Trophoblast cell (in vitro differentiated cells and primary cell): ENCODE measurements around the gene PPP1R27.
A peak's percentile ranks its signal among the peaks of the same experiment; 100 is the strongest.

ENCODE experiments used
- DNase-seq, 2 donors: peaks; one replicate each; pipeline ENCODE4 v3.0.0-alpha.2; 2016
- H2AFZ ChIP-seq: 2 replicates; pipeline ENCODE4 v1.6.1; 2013; ENCODE audit warnings: low read length, moderate library complexity, mild to moderate bottlenecking; ENCODE audit not compliant: insufficient read depth, poor library complexity
- H2AK5ac ChIP-seq: 2 replicates; pipeline ENCODE4 v1.6.1; 2013; ENCODE audit warnings: mild to moderate bottlenecking, low read length
- H2BK120ac ChIP-seq: 2 replicates; pipeline ENCODE4 v1.6.1; 2013; ENCODE audit warnings: low read length, mild to moderate bottlenecking, moderate library complexity; ENCODE audit not compliant: insufficient read depth, poor library complexity
- H2BK12ac ChIP-seq: 2 replicates; pipeline ENCODE4 v1.6.1; 2013; ENCODE audit warnings: mild to moderate bottlenecking, low read length, moderate library complexity
- H2BK5ac ChIP-seq: 2 replicates; pipeline ENCODE4 v1.6.1; 2013; ENCODE audit warnings: low read length, low read depth, moderate library complexity, mild to moderate bottlenecking; ENCODE audit not compliant: poor library complexity
- H3K14ac ChIP-seq: 2 replicates; pipeline ENCODE4 v1.6.1; 2013; ENCODE audit warnings: mild to moderate bottlenecking, low read length
- H3K18ac ChIP-seq: 2 replicates; pipeline ENCODE4 v1.6.1; 2013; ENCODE audit warnings: mild to moderate bottlenecking, low read length
- H3K23ac ChIP-seq: 2 replicates; pipeline ENCODE4 v1.6.1; 2013; ENCODE audit warnings: low read length
- H3K27ac ChIP-seq: 2 replicates; pipeline ENCODE4 v1.5.1; 2013; ENCODE audit warnings: low read depth, mild to moderate bottlenecking, inconsistent platforms, low read length, moderate library complexity
- H3K27me3 ChIP-seq: 2 replicates; pipeline ENCODE4 v1.6.1; 2013; ENCODE audit warnings: inconsistent platforms, mild to moderate bottlenecking, low read length, moderate library complexity; ENCODE audit not compliant: insufficient read depth
- H3K36me3 ChIP-seq, 2 experiments: 1 replicate in 1 of 2; 2 replicates in 1 of 2; pipeline ENCODE4 v1.6.1; 2013; ENCODE audit warnings: low read length in 2 of 2, mild to moderate bottlenecking in 2 of 2, moderate library complexity in 1 of 2; ENCODE audit not compliant: insufficient read depth in 2 of 2, control insufficient read depth in 1 of 2
- H3K4ac ChIP-seq: 2 replicates; pipeline ENCODE4 v1.6.1; 2013; ENCODE audit warnings: low read depth, mild to moderate bottlenecking, low read length, moderate library complexity
- H3K4me1 ChIP-seq, 2 experiments: 1 replicate in 1 of 2; 2 replicates in 1 of 2; pipeline ENCODE4 v1.6.1; 2013; ENCODE audit warnings: low read length in 2 of 2, mild to moderate bottlenecking in 2 of 2, moderate library complexity in 1 of 2; ENCODE audit not compliant: insufficient read depth in 2 of 2, control insufficient read depth in 1 of 2
- H3K4me2 ChIP-seq: 2 replicates; pipeline ENCODE4 v1.6.1; 2013; ENCODE audit warnings: inconsistent platforms, mild to moderate bottlenecking, low read length, moderate library complexity
- H3K4me3 ChIP-seq: 2 replicates; pipeline ENCODE4 v1.5.1; 2013; ENCODE audit warnings: mild to moderate bottlenecking, low read depth, low read length, inconsistent platforms
- H3K79me1 ChIP-seq: one replicate; pipeline ENCODE4 v1.6.1; 2013; ENCODE audit warnings: low read length
- H3K79me2 ChIP-seq: 2 replicates; pipeline ENCODE4 v1.6.1; 2013; ENCODE audit warnings: low read length, mild to moderate bottlenecking; ENCODE audit not compliant: control insufficient read depth, insufficient read depth, poor library complexity
- H3K9ac ChIP-seq: 2 replicates; pipeline ENCODE4 v1.6.1; 2013; ENCODE audit warnings: mild to moderate bottlenecking, low read length
- H3K9me3 ChIP-seq: 2 replicates; pipeline ENCODE4 v1.6.1; 2013; ENCODE audit warnings: low read depth, mild to moderate bottlenecking, control low read depth, inconsistent platforms, low read length; ENCODE audit not compliant: insufficient read depth
- H4K12ac ChIP-seq: 2 replicates; pipeline ENCODE4 v1.6.1; 2013; ENCODE audit warnings: low read depth, mild to moderate bottlenecking, low read length, moderate library complexity
- H4K8ac ChIP-seq: 2 replicates; pipeline ENCODE4 v1.6.1; 2013; ENCODE audit warnings: low read depth, mild to moderate bottlenecking, low read length, moderate library complexity
- H4K91ac ChIP-seq: one replicate; pipeline ENCODE4 v1.6.1; 2013; ENCODE audit warnings: low read depth, mild to moderate bottlenecking, low read length, moderate library complexity
- WGBS: extraction: QIAGEN DNeasy Blood & Tissue Kit; methylation state at CpG from one replicate; pipeline ENCODE4 v1.1.7; 2013; ENCODE audit warnings: missing lambda C conversion rate; ENCODE audit not compliant: insufficient read length, insufficient coverage; ENCODE audit errors: extremely low coverage; 5-methylcytosine and 5-hydroxymethylcytosine counted together

PPP1R27 gene

GRCh38 chr17:81869221-81870130 lies 34.6 kb upstream of the PPP1R27 start:
- peak overlapping the region; percentile 53 for H3K18ac ChIP-seq
- WGBS = no CpG with 5 or more reads among the region's 52 CpGs

GRCh38 chr17:81868674-81869220 lies 33.9 kb upstream of the PPP1R27 start:
- Histone ChIP-seq H3K27ac (peak overlapping the region; percentile 82), H3K4me1 (peaks cover 31 to 40% of the 10 kb centered on the region in 2 experiments)
- no CpG with 5 or more reads among the region's 30 CpGs for WGBS

More at GRCh38 chr17:81869221-81870130, 34.6 kb upstream of the PPP1R27 start:
- no peak overlapping the region for H4K91ac ChIP-seq
- no peak overlapping the region for H2AFZ ChIP-seq
- peaks cover 23% of the 10 kb centered on the region for H3K79me2 ChIP-seq
- peak overlapping the region; percentile 5 for H3K14ac ChIP-seq
- peak overlapping the region; percentile 92 for H3K4me2 ChIP-seq
- H2BK120ac ChIP-seq = no peak overlapping the region
- H3K9me3 ChIP-seq = peaks cover 3% of the 10 kb centered on the region
- peaks cover 31 to 40% of the 10 kb centered on the region in 2 experiments for H3K4me1 ChIP-seq
- peak overlapping the region; percentile 91 for H3K4me3 ChIP-seq
- peak overlapping the region; percentile 82 for H3K27ac ChIP-seq
- H3K27me3 ChIP-seq = no peaks in the 10 kb centered on the region
- H3K4ac ChIP-seq = peak overlapping the region; percentile 10
- H2AK5ac ChIP-seq = no peak overlapping the region
- DNase-seq = peak in 1 of 2 donors; percentile 53
- H4K12ac ChIP-seq = peak overlapping the region; percentile 5
- peaks cover 35% of the 10 kb centered on the region for H3K79me1 ChIP-seq
- H2BK12ac ChIP-seq = no peak overlapping the region
- peaks cover 39 to 40% of the 10 kb centered on the region in 2 experiments for H3K36me3 ChIP-seq
- peak overlapping the region; percentile 88 for H2BK5ac ChIP-seq
- H4K8ac ChIP-seq = peak overlapping the region; percentile 25
- no peak overlapping the region for H3K23ac ChIP-seq
- peak overlapping the region; percentile 99 for H3K9ac ChIP-seq

GRCh38 chr17:81867991-81868673 lies 33.3 kb upstream of the PPP1R27 start:
- peak overlapping the region; percentile 67 for H3K14ac ChIP-seq
- peaks cover 50 to 51% of the 10 kb centered on the region in 2 experiments for H3K36me3 ChIP-seq
- peak overlapping the region; percentile 83 for H3K18ac ChIP-seq
- H4K12ac ChIP-seq = peak overlapping the region; percentile 71
- peak overlapping the region; percentile 62 for H2BK120ac ChIP-seq
- peak overlapping the region; percentile 82 for H3K27ac ChIP-seq
- H3K23ac ChIP-seq = no peak overlapping the region
- no peaks in the 10 kb centered on the region for H3K27me3 ChIP-seq
- H3K79me2 ChIP-seq = peaks cover 23% of the 10 kb centered on the region
- H3K79me1 ChIP-seq = peaks cover 35% of the 10 kb centered on the region
- H4K91ac ChIP-seq = peak overlapping the region; percentile 58
- H4K8ac ChIP-seq = peak overlapping the region; percentile 49
- H2AK5ac ChIP-seq = peak overlapping the region; percentile 95
- H3K9me3 ChIP-seq = peaks cover 3% of the 10 kb centered on the region
- H2BK12ac ChIP-seq = peak overlapping the region; percentile 61
- WGBS = no CpG with 5 or more reads among the region's 28 CpGs
- H3K4me1 ChIP-seq = peaks cover 31 to 40% of the 10 kb centered on the region in 2 experiments
- DNase-seq = no peak
- H3K9ac ChIP-seq = peak overlapping the region; percentile 2
- H3K4ac ChIP-seq = peak overlapping the region; percentile 52
- H3K4me3 ChIP-seq = no peak overlapping the region
- H2AFZ ChIP-seq = no peak overlapping the region
- H2BK5ac ChIP-seq = peak overlapping the region; percentile 15
- H3K4me2 ChIP-seq = peak overlapping the region; percentile 9

More at GRCh38 chr17:81868674-81869220, 33.9 kb upstream of the PPP1R27 start:
- H3K23ac ChIP-seq = no peak overlapping the region
- H3K9me3 ChIP-seq = peaks cover 3% of the 10 kb centered on the region
- peak overlapping the region; percentile 5 for H3K14ac ChIP-seq
- DNase-seq = peak; percentile 58 to 72
- no peak overlapping the region for H3K4me3 ChIP-seq
- H4K91ac ChIP-seq = no peak overlapping the region
- H2BK120ac ChIP-seq = peak overlapping the region; percentile 23
- H3K79me2 ChIP-seq = peaks cover 23% of the 10 kb centered on the region
- peak overlapping the region; percentile 31 for H3K18ac ChIP-seq
- peak overlapping the region; percentile 25 for H4K8ac ChIP-seq
- peak overlapping the region; percentile 8 for H2AK5ac ChIP-seq
- peak overlapping the region; percentile 5 for H4K12ac ChIP-seq
- H2BK12ac ChIP-seq = no peak overlapping the region
- H2BK5ac ChIP-seq = peak overlapping the region; percentile 35
- peak overlapping the region; percentile 3 for H3K4ac ChIP-seq
- H3K27me3 ChIP-seq = no peaks in the 10 kb centered on the region
- peaks cover 45 to 46% of the 10 kb centered on the region in 2 experiments for H3K36me3 ChIP-seq
- no peak overlapping the region for H2AFZ ChIP-seq
- peaks cover 35% of the 10 kb centered on the region for H3K79me1 ChIP-seq
- no peak overlapping the region for H3K9ac ChIP-seq
- peak overlapping the region; percentile 92 for H3K4me2 ChIP-seq
